SJSA1 (cell line): ENCODE data around the gene GRM1. TPM values are rescaled to one million over a fixed set of nuclear protein-coding genes. Genes with fewer than 3 reads are reported as not detected.

Experiments used
- DNase-seq, 2 experiments: peaks; one replicate each; pipeline ENCODE4 v3.0.0-alpha.2; 2015 to 2020; ENCODE audit warnings: low spot score in 2 of 2, low read depth in 1 of 2
- H3K27ac ChIP-seq: fragments of 250-450 bp; sonication (Bioruptor Pico); 2 replicates; pipeline ENCODE4 v1.5.1; 2020; ENCODE audit warnings: mild to moderate bottlenecking, moderate library complexity
- H3K27me3 ChIP-seq: fragments of 250-450 bp; sonication (Bioruptor Pico); replicated peaks from 2 replicates; pipeline ENCODE4 v1.5.1; 2020; ENCODE audit warnings: mild to moderate bottlenecking, moderate library complexity
- H3K36me3 ChIP-seq: fragments of 250-450 bp; sonication (Bioruptor Pico); 2 replicates; pipeline ENCODE4 v1.5.1; 2020; ENCODE audit warnings: mild to moderate bottlenecking
- H3K4me1 ChIP-seq: fragments of 250-450 bp; sonication (Bioruptor Pico); replicated peaks from 2 replicates; pipeline ENCODE4 v1.6.1; 2021; ENCODE audit warnings: mild to moderate bottlenecking
- H3K4me3 ChIP-seq: fragments of 250-450 bp; sonication (Bioruptor Pico); 2 replicates; pipeline ENCODE4 v1.5.1; 2020; ENCODE audit warnings: mild to moderate bottlenecking
- H3K9me3 ChIP-seq: fragments of 250-450 bp; sonication (Bioruptor Pico); replicated peaks from 2 replicates; pipeline ENCODE4 v1.5.1; 2020; ENCODE audit warnings: mild to moderate bottlenecking
- total RNA-seq: library from RNA; depleted of rRNA; stranded (reverse); fragments of >200 nt; shearing (Covaris generic); gene quantifications from 2 replicates; pipeline ENCODE4 v1.2.3, GENCODE V29; 2014

GRM1 gene
- total RNA-seq, 1 experiment from 2014 or later, result not detected

DNA sequence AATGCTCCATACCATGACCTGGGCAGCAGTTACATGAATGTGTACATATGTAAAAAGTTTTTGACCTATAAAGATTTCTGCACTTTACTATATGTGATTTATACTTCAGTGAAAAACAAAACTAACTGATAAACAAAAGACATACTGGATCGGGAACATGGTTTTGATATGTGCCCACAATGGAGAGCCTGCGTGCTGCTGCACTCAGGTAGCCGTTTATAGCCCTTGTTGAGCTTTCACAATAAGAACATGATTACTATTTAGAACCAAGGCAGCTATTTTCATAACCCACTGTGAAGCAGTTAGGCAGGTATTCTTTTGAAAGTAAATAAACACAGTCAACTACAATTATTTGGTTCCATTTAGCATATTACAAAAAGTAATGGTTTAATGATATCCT, 318.8 kb downstream of the GRM1 start:
- Histone ChIP-seq H3K27me3 (no peaks in the 10 kb centered on the region; the same call in 1 of the 2 replicates), H3K4me3 (no peak overlapping the region), H3K9me3 (no peaks in the 10 kb centered on the region), H3K27ac (no peak overlapping the region), H3K4me1 (no peaks in the 10 kb centered on the region), H3K36me3 (no peaks in the 10 kb centered on the region)
- no peak for DNase-seq

DNA sequence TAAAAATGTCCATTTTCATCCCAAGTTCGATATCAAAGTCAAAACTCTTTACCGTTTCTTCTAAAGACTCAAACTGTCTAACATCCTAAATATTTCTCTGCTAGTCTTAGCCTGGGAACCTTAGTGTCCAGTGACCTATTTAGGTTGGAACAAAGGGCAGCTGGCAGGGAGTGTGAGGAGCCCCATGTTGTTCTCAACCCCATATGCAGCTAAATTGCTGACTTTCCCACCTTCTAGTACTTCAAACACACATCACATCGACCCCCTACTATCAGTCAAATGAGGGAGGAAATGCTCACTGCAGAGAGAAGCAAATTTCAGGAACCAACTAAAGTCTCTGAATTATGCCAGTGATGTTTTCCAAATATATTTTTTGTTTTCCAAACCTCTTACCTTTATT, 322.2 kb downstream of the GRM1 start:
- no peaks in the 10 kb centered on the region; the same call in 1 of the 2 replicates for H3K27me3 ChIP-seq

GRCh38 chr6:146352163-146352562, 323.3 kb downstream of the GRM1 start:
- peaks cover 5% of the 10 kb centered on the region for H3K4me1 ChIP-seq
- no peaks in the 10 kb centered on the region for H3K36me3 ChIP-seq
- DNase-seq, result no peak

More for the DNA sequence above, 322.2 kb downstream of the GRM1 start:
- Histone ChIP-seq H3K9me3 (no peaks in the 10 kb centered on the region), H3K27ac (no peak overlapping the region), H3K4me1 (0 out of 2 replicates have a peak, but pooled peaks cover 4% of the 10 kb centered on the region), H3K4me3 (no peak overlapping the region), H3K36me3 (no peaks in the 10 kb centered on the region)
- DNase-seq, result no peak

GRCh38 chr6:146354451-146354850, 325.6 kb downstream of the GRM1 start:
- Histone ChIP-seq H3K9me3 (no peaks in the 10 kb centered on the region), H3K36me3 (no peaks in the 10 kb centered on the region), H3K27me3 (no peaks in the 10 kb centered on the region), H3K4me3 (no peak overlapping the region), H3K27ac (no peak overlapping the region), H3K4me1 (peaks cover 24% of the 10 kb centered on the region)
- DNase-seq, result no peak

More at GRCh38 chr6:146352163-146352562, 323.3 kb downstream of the GRM1 start:
- Histone ChIP-seq H3K27me3 (no peaks in the 10 kb centered on the region), H3K9me3 (no peaks in the 10 kb centered on the region), H3K27ac (no peak overlapping the region), H3K4me3 (no peak overlapping the region)

DNA sequence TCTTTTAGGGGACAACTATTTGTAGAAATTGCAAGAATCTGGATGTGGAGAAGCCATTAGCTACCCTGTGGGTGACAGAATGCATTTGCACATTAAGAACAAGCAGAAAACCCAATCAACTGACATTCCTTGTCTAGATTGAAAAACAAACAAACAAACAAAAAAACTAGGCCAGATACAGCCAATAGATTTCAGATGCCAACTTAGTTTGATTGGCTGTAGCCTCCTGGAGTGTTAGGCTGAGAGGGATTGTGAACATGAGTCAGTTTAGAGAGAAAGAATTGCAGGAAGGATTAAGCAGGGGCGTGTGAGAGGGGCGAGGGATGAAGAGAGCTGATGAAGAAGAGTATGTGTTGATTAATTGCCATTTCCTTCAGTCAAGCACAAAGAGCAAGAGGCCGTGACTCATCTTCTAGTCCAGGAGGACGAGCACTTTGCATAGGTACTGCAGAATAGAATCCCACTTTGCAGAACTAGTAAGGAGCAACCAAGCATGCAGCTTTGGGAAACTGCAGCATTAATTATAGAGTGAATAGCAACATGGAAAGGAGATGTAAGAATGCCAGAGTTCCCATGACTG, 326.7 kb downstream of the GRM1 start:
- H3K4me3 ChIP-seq, result no peak overlapping the region
- peaks cover 25% of the 10 kb centered on the region for H3K4me1 ChIP-seq
- no peak for DNase-seq
- H3K9me3 ChIP-seq, result no peaks in the 10 kb centered on the region
- H3K27ac ChIP-seq, result no peak overlapping the region
- H3K27me3 ChIP-seq, result no peaks in the 10 kb centered on the region
- H3K36me3 ChIP-seq, result no peaks in the 10 kb centered on the region

DNA sequence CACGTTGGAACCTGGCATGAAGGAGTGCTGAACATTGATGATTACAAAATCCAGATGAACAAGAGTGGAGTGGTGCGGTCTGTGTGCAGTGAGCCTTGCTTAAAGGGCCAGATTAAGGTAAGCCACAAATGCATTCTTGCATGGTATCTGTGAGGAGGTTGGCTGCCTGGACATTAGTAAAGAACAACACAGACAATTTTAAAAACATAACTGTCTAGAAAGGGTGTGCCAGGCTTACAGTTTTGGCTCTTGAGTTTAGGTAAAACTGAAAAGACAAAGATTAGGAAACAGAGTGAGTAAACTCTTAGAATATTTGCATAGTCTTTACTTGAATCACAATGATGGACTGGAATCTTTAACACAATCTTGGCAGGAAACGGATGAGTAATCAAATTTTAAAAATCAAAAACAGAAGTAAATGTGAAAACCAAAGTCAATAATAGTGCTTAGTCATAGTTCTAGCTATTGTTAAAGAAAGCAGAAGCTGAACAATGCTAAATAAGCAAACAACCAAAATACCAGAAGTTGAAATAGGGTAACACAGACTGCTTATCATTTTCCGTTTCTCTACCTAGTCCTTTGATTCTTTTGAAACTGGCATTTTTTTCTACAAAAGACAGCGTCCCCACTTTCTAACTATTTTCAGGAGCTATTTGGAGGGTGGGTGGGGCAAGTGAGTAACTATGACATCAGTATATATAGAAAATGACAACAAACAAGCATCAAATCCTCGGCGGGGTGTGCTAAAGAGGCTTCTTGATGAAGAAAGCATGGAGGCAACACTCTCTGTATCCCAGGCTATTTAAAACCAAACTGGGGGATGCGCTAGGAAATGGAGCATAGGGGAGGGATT, 328.9 kb downstream of the GRM1 start:
- DNase-seq, result peak; percentile 64 to 92
- Histone ChIP-seq H3K9me3 (no peaks in the 10 kb centered on the region), H3K4me3 (peak overlapping the region; percentile 1), H3K27me3 (no peaks in the 10 kb centered on the region), H3K36me3 (no peaks in the 10 kb centered on the region), H3K4me1 (peaks cover 25% of the 10 kb centered on the region), H3K27ac (peak overlapping the region; percentile 84)

GRCh38 chr6:146358431-146359046, 329.7 kb downstream of the GRM1 start:
- no peaks in the 10 kb centered on the region for H3K27me3 ChIP-seq
- H3K27ac ChIP-seq, result peak overlapping the region; percentile 84
- DNase-seq, result peak in 1 of 2 experiments; percentile 45
- no peaks in the 10 kb centered on the region for H3K36me3 ChIP-seq
- peaks cover 25% of the 10 kb centered on the region for H3K4me1 ChIP-seq
- peak overlapping the region; percentile 1 for H3K4me3 ChIP-seq
- H3K9me3 ChIP-seq, result no peaks in the 10 kb centered on the region

DNA sequence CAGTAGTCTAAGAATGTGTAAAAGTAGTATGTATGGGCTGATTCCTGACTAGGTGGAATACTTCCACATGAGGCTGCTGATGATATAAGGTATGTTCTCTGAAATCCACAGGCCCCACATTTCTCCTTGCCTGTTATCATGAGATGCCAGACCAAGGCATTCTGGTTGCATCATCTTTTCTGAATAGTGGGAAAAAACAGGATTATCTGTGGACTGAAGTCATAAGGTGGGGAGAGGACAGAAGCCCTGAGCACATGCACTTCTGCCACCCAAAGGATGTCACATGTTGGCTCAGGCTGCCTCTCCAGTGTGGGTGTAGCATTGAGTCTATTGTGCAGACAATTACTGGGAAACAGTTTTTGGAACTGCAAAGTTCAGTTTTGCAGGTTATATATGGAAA, 330.3 kb downstream of the GRM1 start:
- Histone ChIP-seq H3K27ac (peak overlapping the region; percentile 84), H3K36me3 (no peaks in the 10 kb centered on the region), H3K4me3 (no peak overlapping the region), H3K9me3 (no peaks in the 10 kb centered on the region), H3K4me1 (peaks cover 25% of the 10 kb centered on the region), H3K27me3 (no peaks in the 10 kb centered on the region)
- DNase-seq, result no peak

DNA sequence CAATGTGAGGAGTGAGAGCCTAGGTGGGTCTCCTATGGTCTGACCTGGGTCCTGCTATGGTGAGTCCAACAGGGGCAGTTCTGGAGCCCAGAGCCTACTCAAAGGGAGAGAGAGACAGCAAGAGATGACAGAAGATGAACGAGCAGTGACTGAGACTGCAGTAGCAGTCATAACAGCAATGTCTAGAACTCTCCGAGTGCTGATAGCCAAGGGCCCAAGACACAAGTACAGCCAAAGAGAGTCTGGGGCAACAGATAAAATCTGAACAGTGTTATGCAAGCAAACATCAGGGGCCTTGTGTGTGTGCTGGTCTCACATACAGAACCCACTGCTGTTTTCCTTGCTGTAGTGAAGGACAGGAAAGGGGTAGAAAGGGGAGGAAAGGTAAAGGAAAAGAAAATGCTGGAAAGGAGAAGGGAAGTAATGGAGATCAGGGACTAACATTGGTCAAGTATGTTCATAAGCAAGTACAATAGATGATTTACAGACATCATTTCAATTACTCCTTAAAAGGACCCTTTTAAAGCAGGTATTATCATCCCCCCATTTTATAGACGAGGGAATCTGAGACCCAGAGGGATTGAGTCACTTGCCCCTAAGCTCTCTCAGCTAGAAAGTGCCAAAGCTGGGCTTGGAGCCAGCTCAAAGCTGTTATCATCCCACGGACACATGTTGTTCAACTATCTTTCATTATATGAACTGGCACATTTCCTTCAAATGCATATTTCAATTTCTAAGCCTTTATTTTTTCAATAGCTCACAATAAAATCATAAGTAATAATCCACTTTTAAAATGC, 332.5 kb downstream of the GRM1 start:
- Histone ChIP-seq H3K27me3 (no peaks in the 10 kb centered on the region), H3K36me3 (no peaks in the 10 kb centered on the region), H3K9me3 (no peaks in the 10 kb centered on the region), H3K4me1 (peaks cover 24% of the 10 kb centered on the region), H3K4me3 (no peak overlapping the region), H3K27ac (no peak overlapping the region)
- no peak for DNase-seq

DNA sequence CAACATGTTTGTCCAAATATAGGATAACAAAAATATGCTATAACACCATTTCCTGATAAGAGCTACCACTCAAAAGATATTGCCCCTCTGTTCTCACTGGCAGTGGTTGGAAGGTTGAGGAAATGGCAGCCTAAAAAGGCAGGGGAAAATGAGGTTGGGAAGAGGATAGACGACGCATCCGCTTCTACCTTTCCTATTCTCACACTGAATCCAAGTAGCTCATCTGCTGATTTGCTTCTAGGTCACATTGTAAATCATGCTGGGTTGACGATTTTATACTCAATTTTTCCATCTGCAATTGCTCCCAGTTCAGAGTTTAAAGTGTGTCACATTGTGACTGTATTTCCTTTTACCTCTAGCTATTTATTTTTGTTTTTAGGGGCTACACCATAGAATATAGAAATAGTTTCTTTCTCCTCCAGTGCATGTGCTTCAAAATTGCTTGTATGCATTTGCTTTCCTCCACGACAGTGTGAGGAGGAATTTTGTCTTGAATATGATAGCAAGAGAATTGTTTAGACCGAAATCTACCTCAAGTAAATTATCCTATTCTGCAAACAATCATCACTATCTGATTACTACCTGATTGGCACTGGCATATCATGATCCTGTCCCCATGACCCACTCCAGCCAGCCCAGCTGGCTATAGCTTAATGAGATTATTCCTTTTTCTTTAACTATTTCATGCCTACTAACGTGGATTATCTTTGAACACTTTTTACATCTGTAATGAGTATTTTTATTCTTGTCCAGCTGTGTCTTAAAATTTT, 335.2 kb downstream of the GRM1 start:
- Histone ChIP-seq H3K4me1 (peaks cover 9% of the 10 kb centered on the region), H3K36me3 (no peaks in the 10 kb centered on the region), H3K9me3 (no peaks in the 10 kb centered on the region), H3K4me3 (no peak overlapping the region), H3K27ac (no peak overlapping the region), H3K27me3 (no peaks in the 10 kb centered on the region)
- DNase-seq, result no peak

DNA sequence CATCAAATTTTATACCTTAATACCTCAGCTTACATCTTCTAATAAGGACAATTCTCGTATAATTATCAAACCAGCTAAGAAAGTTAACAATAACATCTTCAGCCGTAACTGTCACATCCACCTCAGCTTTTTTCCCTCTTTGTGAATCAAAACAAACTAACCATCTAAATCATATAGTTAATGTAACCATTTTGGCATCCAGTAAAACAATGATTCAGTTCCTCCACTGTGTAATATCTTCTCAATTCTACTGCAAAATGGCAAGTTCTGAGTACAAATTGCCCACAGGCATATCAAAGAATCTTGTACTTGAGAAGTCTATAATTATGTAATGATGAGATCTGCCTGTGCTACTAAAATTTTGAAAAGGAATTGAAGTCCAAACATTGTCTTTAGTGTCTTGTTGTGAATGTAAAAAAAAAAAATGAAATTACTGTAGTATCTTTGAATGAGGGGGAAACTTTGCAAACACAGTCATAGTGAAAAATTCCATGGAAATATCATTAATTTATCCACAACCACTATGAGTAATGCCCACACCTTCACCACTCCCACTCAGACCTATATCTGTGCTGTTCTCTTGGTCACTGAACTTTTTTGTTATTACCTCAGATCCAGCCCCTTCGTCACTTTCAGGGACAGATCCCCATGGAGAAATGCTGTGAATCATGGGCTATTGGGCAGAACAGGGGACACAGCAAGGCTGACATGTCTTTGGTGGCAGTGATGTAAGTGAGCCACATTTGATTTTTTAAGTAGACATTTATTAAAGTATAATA, 336.1 kb downstream of the GRM1 start:
- H3K27ac ChIP-seq, result no peak overlapping the region
- H3K4me1 ChIP-seq, result peaks cover 3% of the 10 kb centered on the region; the same call in 1 of the 2 replicates
- no peak overlapping the region for H3K4me3 ChIP-seq
- no peak for DNase-seq
- H3K27me3 ChIP-seq, result no peaks in the 10 kb centered on the region
- H3K36me3 ChIP-seq, result no peaks in the 10 kb centered on the region
- H3K9me3 ChIP-seq, result no peaks in the 10 kb centered on the region

DNA sequence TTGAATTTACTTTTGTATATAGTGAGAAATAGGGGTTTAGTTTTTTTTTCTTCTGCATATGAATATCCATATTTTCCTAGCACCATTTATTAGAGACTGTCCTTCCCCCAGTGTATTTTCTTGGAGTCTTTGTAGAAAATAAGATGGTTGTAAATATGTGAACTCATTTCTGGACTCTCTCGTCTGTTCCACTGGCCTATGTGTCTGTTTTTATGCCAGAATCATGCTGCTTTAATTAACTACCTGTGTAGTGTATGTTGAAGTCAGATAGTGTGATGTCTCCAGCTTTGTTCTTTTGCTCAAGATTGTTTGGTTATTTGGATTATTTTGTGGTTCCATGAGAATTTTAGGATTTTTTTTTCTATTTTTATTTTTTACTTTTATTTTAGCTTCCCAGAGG, 338.2 kb downstream of the GRM1 start:
- H3K9me3 ChIP-seq, result no peaks in the 10 kb centered on the region
- no peak overlapping the region for H3K4me3 ChIP-seq
- no peak overlapping the region for H3K27ac ChIP-seq
- DNase-seq, result no peak
- no peaks in the 10 kb centered on the region for H3K36me3 ChIP-seq
- peaks cover 3% of the 10 kb centered on the region; the same call in 1 of the 2 replicates for H3K4me1 ChIP-seq
- no peaks in the 10 kb centered on the region for H3K27me3 ChIP-seq
